ENCODE measurements around the gene SEMA5A.

GRCh38 chr5:9318031-9318430 is 227.8 kb downstream of the SEMA5A start:
- TF ChIP-seq, protein P1, sequence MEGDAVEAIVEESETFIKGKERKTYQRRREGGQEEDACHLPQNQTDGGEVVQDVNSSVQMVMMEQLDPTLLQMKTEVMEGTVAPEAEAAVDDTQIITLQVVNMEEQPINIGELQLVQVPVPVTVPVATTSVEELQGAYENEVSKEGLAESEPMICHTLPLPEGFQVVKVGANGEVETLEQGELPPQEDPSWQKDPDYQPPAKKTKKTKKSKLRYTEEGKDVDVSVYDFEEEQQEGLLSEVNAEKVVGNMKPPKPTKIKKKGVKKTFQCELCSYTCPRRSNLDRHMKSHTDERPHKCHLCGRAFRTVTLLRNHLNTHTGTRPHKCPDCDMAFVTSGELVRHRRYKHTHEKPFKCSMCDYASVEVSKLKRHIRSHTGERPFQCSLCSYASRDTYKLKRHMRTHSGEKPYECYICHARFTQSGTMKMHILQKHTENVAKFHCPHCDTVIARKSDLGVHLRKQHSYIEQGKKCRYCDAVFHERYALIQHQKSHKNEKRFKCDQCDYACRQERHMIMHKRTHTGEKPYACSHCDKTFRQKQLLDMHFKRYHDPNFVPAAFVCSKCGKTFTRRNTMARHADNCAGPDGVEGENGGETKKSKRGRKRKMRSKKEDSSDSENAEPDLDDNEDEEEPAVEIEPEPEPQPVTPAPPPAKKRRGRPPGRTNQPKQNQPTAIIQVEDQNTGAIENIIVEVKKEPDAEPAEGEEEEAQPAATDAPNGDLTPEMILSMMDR (IDR thresholded peaks at IDR 0.05) = no peak
- no peak for TF ChIP-seq POLR2A (IDR thresholded peaks at IDR 0.05)
